Neutrophil (primary cell): Measurements from ENCODE around the gene EYA2.

ENCODE experiments used
- H3K27ac ChIP-seq: fragments of 200-600 bp; sonication (generic); 2 replicates; pipeline ENCODE4 v1.5.1; 2016; ENCODE audit warnings: mild to moderate bottlenecking, moderate library complexity
- H3K27me3 ChIP-seq: fragments of 200-600 bp; sonication (generic); 2 replicates; pipeline ENCODE4 v1.6.0; 2016; ENCODE audit warnings: mild to moderate bottlenecking
- H3K36me3 ChIP-seq: fragments of 200-600 bp; sonication (generic); 2 replicates; pipeline ENCODE4 v1.5.1; 2017
- H3K4me1 ChIP-seq, 2 experiments: fragments of 200-600 bp in 1 of 2; sonication (generic) in 1 of 2; 1 replicate in 1 of 2; 2 replicates in 1 of 2; pipeline versions ENCODE4 v1.5.1 to v1.6.1; 2013 to 2016; ENCODE audit warnings: low read depth in 1 of 2, low read length in 1 of 2, mild to moderate bottlenecking in 1 of 2, moderate library complexity in 1 of 2; ENCODE audit not compliant: control insufficient read depth in 1 of 2, insufficient read depth in 1 of 2
- H3K4me3 ChIP-seq, 2 experiments: fragments of 200-600 bp in 1 of 2; sonication (generic) in 1 of 2; 1 replicate in 1 of 2; 2 replicates in 1 of 2; pipeline ENCODE4 v1.5.1; 2013 to 2016; ENCODE audit warnings: low read depth in 1 of 2, low read length in 1 of 2, mild to moderate bottlenecking in 1 of 2, moderate library complexity in 1 of 2
- H3K9me3 ChIP-seq: fragments of 200-600 bp; sonication (generic); 2 replicates; pipeline ENCODE4 v1.5.1; 2016
- CTCF ChIP-seq: fragments of 200-600 bp; sonication (generic); IDR thresholded peaks from 2 replicates; pipeline ENCODE4 v1.5.1; 2016; ENCODE audit warnings: antibody characterized with exemption

EYA2 gene

GRCh38 chr20:46967646-46968045, 73.0 kb downstream of the EYA2 start:
- no peaks in the 10 kb centered on the region for H3K36me3 ChIP-seq
- H3K4me3 ChIP-seq: no peak overlapping the region
- no peaks in the 10 kb centered on the region for H3K9me3 ChIP-seq
- H3K4me1 ChIP-seq: no peaks in the 10 kb centered on the region
- no peak for TF ChIP-seq CTCF
- peaks cover 2% of the 10 kb centered on the region for H3K27me3 ChIP-seq
- H3K27ac ChIP-seq: no peak overlapping the region

- H3K27ac ChIP-seq: no peak overlapping the region
Observed at GRCh38 chr20:46970937-46971630, 76.4 kb downstream of the EYA2 start.

GRCh38 chr20:46973766-46974165, 79.1 kb downstream of the EYA2 start:
- peaks cover 32% of the 10 kb centered on the region for H3K27me3 ChIP-seq
- H3K9me3 ChIP-seq: no peaks in the 10 kb centered on the region
- no peaks in the 10 kb centered on the region for H3K36me3 ChIP-seq
- H3K4me3 ChIP-seq: no peak overlapping the region
- no peak for TF ChIP-seq CTCF
- H3K4me1 ChIP-seq: no peaks in the 10 kb centered on the region
- H3K27ac ChIP-seq: no peak overlapping the region

More at GRCh38 chr20:46970937-46971630, 76.4 kb downstream of the EYA2 start:
- TF ChIP-seq CTCF: no peak
- Histone ChIP-seq H3K36me3 (no peaks in the 10 kb centered on the region), H3K27me3 (peaks cover 14% of the 10 kb centered on the region), H3K4me1 (no peaks in the 10 kb centered on the region), H3K9me3 (no peaks in the 10 kb centered on the region), H3K4me3 (no peak overlapping the region)

GRCh38 chr20:46974669-46975434, 80.2 kb downstream of the EYA2 start:
- no peaks in the 10 kb centered on the region for H3K9me3 ChIP-seq
- peaks cover 43% of the 10 kb centered on the region for H3K27me3 ChIP-seq
- H3K4me3 ChIP-seq: no peak overlapping the region
- H3K27ac ChIP-seq: no peak overlapping the region
- no peak for TF ChIP-seq CTCF
- no peaks in the 10 kb centered on the region for H3K4me1 ChIP-seq
- no peaks in the 10 kb centered on the region for H3K36me3 ChIP-seq

GRCh38 chr20:46975976-46976375, 81.3 kb downstream of the EYA2 start:
- no peak for TF ChIP-seq CTCF
- Histone ChIP-seq H3K4me1 (no peaks in the 10 kb centered on the region), H3K27ac (no peak overlapping the region), H3K4me3 (no peak overlapping the region), H3K9me3 (no peaks in the 10 kb centered on the region), H3K36me3 (no peaks in the 10 kb centered on the region), H3K27me3 (peaks cover 54% of the 10 kb centered on the region)
